ENCODE data around the gene RHCE.
"Not testable (repeated sequence)": the region's sequence is repeated elsewhere in the genome, so short reads cannot be mapped to it uniquely, and the experiment has no call there.

Gene RHCE
- total RNA-seq: 0.05 to 0.13 reads per million in 2 donors

DNA sequence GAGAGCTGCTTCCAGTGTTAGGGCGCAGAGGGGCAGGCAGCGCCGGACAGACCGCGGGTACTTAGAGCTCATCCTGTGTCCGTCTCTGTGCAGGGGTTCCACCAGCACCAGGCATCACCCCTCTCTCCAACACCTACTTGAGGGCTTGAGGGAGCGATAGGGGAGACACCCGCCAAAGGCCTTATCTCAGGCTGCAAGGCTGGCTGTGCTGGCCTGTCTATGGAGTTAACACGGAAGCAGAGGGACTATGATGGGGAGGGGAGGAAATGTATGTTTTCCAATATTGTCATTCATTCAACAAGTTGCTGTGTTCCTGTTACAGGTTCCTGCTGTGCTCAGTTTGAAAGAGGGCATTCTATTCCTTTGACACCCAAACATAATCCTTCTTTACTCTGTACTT, at the start of gene RHCE:
RHCE (minus strand) TSS at position 111 of the 400 bp plus-strand sequence; CDS start at position 72, 39 bp downstream.
- DNase-seq: not testable (repeated sequence)

DNA sequence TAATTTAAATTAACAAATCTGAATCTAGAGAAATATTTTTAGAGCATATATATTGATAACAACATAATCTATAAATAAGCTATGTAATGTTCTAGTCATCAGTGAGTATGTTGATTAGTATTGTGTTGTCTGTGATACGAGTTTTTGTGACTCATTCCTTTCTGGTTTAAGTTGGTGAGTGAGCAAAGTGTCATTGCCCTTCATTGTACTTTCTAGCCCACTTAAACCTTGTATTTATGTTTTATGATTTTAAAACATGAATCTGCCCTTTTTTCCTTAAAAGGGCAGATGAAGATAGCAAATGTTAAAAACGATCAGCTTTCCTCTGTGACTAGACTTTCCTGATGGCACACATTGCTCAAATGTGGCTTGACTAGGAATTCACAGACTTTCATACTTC, 48.6 kb upstream of the RHCE start:
- no peak for DNase-seq

DNA sequence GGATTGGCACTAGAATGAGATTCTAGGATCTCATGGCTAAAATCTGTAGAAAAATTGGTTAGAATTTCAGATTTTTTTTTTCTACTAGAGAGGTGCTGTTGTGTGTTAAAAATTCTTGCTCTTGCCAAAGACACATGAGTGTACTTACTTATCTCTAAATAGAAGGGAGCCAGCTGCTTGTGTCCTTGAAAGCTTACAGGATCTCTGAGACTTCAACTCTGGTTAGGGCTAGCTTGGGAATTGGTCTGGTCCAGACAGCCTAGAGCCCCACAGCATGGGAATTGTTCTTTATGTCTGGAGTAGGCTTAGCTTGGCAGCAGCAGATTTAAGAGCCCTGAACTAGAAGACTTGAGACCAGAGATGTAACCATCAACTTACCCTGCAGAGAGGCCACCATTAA, 47.4 kb upstream of the RHCE start:
- no peak for DNase-seq

DNA sequence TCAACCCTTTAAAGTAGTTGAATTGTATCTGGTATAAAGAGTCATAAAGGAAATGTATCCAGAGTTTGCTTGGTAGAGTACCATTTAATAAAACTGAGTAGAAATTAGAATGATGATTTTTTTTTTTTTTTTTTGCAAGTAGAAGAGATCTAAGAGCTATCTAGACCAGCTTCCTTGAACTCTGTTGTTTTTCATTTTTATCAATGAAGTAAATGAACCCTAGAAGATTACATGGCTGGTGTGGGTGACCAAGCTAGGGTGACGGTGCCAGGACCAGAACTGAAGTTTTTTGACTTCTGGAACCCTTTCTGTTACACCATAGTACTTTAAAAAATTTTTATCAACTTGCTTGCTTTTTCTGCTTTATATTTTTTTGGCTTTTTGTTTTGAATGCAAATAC, 47.0 kb upstream of the RHCE start:
- no peak for DNase-seq

DNA sequence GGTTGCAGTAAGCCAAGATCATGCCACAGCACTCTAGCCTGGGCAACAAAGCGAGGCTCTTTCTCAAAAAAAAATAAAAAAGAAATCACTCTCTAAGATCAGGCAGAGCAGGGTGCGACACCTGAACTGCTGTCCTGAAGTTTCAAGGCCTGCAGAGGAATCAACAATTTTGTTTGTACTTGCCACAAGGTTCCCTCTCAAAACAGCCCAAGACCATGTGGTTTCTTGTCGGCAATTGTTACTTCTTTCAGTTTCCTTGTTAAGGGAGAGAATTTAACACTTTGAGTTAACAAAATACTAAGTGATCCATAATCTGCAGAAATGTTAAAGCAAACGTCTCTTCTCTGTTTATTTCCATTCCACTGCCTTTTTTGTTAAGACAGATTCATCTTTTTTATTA, 46.6 kb upstream of the RHCE start:
- no peak for DNase-seq

DNA sequence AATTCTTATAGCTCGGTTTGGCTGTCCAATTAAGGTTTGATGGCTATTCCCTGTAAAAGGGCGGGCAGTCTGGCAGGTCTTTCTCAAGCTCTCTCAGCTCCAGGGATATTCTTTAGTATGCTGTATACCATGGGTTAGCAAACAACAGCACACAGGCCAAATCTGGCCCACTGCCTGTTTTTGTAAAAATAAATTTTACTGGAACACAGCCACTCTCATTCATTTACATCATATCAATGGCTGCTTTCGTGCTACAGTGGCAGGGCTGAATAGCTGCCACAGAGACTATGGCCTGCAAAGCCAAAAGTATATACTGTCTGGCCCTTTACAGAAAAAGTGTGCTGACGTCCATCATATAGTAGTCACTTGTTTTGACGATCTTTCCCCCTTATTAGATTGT, 42.1 kb upstream of the RHCE start:
- DNase-seq: no peak

DNA sequence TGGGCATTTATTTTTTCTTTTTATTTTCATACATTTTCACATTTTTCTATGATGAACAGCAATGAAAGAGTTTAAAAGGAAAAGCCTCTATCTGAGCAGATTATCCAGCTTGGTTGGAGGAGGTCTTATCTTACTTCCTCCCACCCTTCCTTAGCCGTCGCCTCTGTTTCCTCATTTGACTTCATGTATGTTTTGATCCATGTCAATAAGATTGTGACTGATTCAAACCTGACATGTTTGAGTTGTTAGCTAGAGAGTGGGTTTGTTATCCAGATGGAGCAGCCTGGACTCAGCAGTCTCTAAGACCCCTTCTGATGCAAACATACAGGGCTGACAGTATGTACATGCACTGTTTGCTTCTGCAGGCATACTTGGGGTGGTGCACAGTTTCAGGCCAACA, 41.2 kb upstream of the RHCE start:
- no peak for DNase-seq

DNA sequence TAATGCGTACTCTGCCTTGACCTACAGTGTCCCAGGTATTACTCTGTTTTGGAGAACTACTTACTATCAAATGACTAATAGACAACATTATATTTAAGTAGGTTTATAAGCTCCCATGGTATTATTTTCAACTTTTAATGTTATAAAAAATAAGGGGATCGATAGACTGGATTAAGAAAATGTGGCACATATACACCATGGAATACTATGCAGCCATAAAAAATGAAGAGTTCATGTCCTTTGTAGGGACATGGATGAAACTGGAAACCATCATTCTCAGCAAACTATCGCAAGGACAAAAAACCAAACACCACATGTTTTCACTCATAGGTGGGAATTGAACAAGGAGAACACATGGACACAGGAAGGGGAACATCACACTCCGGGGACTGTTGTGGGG, 40.2 kb upstream of the RHCE start:
- not testable (repeated sequence) for DNase-seq

DNA sequence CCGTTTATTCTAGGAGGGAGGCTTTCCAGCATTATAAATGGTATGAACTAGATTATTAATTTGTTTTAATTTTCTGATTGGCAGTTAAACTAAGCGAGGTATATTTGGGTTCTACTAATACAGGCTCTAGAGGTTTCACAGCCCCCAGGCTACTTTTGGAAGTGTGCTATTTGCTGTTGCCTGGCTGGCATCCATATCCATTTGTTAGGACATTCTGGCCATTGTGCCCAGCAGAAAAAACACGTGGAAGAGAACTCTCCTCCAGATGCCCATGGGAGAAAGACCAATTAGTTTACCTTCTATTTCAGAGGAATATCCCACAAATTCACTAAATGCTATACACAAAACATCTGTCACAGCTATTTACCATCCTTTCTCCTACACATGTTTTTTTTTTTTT, 39.4 kb upstream of the RHCE start:
- no peak for DNase-seq

DNA sequence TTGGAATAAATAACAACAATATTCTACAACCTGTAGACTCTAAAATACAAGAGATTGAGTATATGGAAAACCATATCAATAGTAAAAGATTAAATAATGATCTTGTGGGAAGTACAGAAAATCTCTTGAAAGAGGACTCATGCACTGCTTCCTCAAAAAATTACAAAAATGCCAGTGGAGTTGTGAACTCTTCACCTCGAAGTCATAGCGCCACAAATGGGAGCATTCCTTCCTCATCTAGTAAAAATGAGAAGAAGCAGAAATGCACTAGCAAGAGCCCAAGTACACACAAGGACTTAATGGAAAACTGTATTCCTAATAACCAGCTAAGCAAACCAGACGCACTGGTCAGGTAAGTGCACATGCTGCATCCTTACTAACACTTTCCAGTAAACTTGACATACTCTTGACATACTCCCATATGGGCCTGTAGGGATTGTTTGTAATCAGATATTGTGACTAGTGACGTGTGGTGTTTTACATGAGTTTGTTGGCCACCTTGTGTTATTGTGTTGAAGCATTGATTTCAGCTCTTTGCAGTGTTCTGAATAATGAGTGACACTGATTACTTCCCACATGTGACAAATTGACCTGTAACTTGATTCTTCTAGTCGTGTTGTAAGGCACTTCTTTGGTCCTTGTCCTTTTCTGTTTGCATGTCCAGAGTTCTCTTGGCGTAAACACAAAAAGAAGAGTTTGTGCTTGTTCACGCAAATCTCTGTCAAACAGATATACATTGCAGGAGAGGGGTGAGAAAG, 38.1 kb upstream of the RHCE start:
- DNase-seq: no peak

DNA sequence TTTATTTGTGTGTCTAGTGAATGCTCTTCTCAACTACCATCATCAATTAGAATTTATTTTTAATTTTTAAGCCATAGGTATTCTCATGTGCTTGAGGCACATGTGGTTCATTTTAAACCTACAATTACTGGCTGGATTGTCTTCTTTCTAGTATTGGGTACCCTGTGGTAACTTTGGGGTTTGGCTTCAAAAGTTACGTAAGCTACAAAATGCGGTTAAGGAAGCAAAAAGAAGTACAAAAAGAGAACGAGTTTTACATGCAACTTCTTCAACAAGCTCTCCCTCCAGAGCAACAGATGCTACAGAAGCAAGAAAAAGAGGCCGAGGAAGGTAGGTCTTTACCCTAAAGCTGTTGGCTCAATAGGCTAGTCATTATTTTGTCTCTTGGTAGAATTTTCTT, 35.9 kb upstream of the RHCE start:
- DNase-seq: no peak

DNA sequence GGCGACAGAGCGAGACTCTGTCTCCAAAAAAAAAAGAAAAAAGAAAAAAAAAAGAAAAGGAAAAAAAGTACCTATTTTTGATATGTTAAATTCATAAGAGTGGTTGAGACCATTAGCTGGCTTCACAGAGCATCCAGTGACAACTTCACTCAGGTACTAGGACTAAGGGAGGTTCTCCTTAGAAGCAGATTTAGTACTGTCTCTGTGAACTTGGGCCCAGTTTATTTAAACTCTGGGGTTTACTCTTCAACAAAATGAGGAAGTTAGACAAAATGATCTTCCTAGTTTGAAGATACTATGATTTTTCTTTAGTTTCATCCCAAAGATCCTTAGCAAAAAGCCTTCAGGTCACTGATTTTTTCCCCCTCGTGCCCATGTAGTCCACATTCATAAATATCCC, 31.3 kb upstream of the RHCE start:
- DNase-seq: no peak

DNA sequence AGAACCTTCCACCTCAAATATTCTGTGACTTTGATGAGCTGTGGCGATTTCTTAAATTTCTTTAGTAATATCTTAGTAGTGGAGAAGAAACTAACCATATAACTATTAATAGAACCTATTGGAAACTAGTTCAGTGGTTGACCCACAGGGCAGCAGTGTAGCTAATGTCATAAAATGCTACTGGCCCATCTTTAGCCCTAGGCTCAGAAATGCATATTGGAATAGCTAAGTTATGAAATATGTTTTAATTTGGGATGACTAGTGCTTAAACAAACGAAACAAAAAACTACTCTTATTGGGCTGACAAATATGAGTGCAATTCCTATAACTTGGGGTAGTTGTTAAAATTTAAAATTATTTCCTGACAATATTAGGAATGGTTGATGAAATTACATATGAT, 30.3 kb upstream of the RHCE start:
- DNase-seq: no peak

DNA sequence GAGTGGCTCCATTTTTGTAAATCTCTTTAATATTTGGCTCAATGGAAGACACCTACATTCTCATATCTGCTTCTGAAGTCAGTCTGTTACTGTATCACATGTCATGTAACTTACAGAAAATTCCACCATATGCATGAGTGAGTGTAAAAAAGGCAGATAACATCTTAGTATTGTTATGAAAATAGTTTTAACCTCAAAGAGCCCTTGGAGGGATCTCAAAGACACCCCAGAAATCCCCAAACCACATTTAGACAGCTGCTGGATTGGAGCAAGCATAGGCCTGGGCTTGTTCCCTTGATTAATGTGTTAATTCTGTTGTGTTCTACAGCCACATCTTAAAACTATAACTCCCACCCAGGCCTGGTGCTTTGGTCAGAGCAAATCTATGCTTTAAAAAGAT, 26.9 kb upstream of the RHCE start:
- no peak for DNase-seq

DNA sequence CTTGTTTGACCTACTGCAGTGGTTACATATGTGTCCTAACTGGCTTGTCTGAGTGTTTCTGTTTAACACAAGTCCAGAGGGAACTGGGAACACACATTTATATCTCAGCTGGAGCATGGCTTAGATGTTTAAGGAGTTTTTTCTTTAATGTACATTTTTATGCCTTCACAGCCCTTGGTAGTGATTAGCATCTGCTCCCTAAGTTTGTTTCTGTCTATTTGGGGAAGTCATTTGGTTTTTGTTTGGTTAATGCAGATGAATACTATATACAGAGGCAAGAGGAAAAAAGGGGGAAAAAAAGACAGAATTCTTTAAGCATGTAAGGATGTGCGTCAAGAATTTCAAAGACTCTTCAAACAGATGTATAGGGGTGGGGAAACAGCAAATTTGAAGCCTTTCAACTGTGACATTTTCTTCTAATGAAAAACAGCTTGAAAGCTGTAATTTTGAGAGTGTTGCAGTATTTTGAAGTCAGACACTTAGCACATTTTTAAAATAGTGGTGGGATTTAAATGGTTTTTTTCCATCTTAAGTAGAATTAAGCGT, 25.4 kb upstream of the RHCE start:
- no peak for DNase-seq

DNA sequence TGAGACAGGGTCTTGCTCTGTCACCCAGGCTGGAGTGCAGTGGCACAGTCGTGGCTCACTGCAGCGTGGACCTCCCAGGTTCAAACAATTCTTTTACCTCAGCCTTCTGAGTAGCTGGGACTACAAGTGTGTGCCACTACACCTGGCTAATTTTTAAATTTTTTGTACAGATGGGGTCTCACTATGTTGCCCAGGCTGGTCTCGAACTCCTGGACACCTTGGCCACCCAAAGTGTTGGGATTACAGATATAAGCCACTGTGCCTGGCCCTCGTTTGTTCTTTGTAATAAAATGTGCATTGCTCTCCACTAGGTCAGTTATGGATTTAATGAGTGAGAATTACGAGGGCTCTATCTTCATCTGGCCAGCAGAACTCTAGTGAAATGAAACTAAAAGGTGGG, 24.0 kb upstream of the RHCE start:
- DNase-seq: not testable (repeated sequence)

DNA sequence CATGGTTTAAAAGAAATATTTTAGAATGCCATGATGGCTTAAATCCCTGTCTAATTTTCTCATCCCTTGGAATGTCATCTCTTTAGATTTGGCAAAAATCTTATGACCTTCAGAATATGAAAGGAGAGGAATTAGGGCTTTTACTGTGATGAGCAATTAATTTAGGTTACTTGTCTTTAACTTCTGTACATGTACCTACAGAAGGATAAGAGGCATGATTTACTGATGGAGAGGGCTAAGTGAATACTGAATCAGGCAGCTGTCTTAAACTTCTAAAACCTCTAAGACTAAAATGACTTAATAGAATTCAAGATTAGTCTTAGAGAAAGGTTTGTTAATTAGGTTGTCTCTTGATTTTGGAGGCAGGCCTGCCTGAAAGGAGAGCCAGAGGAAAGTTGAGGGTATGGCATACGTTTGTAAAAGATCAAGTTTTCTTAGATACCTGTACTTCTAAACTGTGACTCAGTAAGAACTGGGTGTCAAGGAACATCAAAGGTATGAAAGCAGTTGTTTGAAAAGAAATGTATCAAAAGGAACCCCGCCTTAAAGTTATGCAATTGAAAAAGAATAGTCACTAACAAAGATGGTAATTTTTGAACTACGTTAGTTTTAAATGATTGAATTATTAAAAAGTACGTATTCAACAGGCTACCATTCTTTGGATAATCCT, 22.5 kb upstream of the RHCE start:
- DNase-seq: no peak

DNA sequence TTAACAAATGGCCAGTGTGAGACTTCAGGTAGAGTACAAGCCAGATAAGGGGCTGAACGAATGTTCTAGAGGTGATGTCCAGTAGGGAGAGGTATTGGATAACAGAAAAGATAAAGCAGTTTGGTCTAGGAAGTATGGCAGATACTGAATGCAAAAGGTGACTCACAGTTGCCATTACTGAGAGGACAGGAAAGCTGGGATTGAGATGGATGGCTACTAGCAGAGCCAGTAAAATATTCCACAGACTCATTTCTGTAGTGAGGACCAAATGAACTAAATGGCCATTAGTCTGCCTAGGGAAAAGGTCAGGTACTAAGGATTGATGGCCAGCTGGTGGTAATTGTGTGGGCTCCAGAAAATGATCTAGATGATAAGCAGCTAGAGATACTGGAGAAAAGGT, 21.6 kb upstream of the RHCE start:
- no peak for DNase-seq

DNA sequence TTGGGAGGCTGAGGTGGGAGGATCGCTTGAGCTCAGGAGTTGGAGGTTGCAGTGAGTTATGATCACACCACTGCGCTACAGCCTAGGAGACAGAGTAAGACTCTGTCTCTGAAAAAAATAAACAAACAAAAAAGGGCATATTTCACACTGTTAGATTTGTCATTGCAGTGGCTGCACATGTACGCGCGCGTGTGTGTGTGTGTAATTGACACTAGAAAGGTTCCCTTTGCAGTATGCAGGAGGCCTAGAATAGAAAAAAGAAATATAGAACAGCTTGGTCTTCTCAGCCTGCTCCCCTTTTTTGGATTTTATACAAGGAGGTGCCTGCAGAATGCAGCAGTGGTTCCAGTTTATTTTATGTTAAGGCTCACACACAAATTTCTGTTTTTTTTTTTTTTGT, 18.7 kb upstream of the RHCE start:
- DNase-seq: no peak

DNA sequence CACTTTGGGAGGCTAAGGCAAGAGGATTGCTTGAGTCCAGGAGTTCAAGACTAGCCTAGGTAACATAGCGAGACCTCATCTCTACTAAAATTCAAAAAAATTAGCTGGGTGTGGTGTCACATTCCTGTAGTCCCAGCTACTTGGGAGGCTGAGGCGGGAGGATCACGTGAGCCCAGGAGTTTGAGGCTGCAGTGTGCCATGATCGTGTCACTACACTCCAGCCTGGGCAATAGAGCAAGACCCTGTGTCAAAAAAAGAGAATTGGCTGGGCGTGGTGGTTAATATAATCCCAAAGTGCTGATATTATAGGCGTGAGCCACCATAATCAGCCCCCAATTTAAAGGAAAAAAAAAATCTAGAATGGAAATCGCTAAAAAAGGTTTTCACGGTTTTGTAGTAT, 17.0 kb upstream of the RHCE start:
- DNase-seq: no peak

DNA sequence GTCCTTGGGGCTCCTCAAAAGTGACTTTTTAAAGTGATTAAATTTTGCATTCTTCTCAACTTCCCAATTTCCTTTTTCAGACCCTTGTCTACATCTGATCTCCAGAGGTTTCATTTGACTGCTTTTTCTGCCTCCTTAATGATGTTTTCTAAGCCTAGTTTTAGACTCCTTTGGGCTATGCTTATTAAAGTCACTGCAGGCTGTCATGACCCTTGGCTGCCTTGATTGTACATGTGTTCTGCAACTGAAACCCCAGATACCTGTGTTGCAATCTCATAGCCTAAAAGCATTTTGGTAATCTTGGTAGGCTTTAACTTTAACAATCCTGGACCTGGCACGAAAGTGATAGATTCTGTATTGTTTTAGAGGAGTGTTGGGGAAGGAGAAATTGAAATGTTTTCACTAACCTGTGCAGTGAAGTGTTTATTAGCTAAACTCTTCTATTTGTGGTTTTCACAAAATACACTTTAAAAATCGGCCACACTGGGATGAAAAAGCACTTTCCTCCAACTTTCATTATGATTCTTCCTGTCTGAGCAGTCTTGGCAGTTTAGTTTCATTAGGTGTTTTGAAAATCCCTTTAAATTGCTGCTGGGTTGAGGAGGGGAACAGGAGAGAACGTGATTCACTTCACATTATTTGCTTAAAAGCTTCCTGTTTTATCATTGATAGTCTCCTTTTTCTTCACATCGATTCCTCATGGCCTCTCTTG, 14.9 kb upstream of the RHCE start:
- no peak for DNase-seq

DNA sequence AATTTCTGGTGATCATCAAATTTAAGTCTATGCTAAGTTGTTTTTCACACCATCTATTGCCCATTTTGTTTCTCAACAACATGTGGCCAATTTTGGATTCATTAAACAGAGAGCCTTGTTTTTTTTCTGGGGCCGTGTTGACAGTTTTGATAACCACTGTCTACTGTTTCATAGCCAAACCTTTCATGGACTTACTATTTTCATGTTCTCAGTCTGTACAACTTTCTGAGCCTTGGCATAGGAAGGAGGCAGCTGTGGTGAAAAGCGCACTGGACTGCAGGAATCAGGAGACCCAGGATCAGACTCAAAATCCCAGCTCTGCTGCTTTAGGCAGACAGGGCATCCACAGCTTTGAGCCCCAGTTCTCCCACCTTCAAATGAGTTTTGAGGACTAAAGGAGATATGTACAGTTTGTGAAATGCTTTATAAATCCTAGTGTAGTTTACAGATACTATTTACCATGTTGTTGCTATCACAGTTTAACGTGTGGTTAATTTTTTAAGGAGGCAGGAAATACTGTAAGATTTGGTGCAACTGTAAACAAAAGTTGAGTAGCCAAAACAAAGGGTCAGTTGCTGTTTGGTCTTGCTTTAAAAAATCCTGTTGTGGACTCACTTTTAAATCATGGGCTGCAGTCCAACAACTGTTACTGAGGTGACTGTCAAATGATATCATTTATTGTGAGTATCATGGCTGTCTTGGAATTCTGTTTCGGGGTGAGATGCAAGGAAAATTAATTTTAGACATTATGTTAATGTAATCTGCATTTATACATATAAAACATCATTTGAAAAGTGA, 13.0 kb upstream of the RHCE start:
- DNase-seq: no peak
